GM23338 (cell line): ENCODE measurements around the gene HORMAD2. TPM values are rescaled to one million over a fixed set of nuclear protein-coding genes. Genes with fewer than 3 reads are reported as not detected.
A peak's percentile ranks its signal among the peaks of the same experiment; 100 is the strongest.

ENCODE experiments used
- ATAC-seq: fragments of 200-7000 bp; cut with Tn5 transposase; 3 replicates; pipeline ENCODE4 v1.9.1; 2020
- DNase-seq: peaks from one replicate; pipeline ENCODE4 v3.0.0-alpha.2; 2015; ENCODE audit warnings: low spot score
- H2AFZ ChIP-seq: fragments of 200-600 bp; sonication (generic); 2 replicates; pipeline ENCODE4 v1.8.0; 2016; ENCODE audit warnings: antibody characterized with exemption, mild to moderate bottlenecking, moderate library complexity
- H3F3A ChIP-seq: fragments of 200-600 bp; sonication (generic); replicated peaks from 2 replicates; pipeline ENCODE4 v1.8.0; 2017; ENCODE audit warnings: antibody characterized with exemption, mixed run types, low read depth
- H3K27ac ChIP-seq: fragments of 200-600 bp; sonication (generic); 2 replicates; pipeline ENCODE4 v1.6.1; 2016; ENCODE audit warnings: low read depth
- H3K27me3 ChIP-seq: fragments of 200-600 bp; sonication (generic); 2 replicates; pipeline ENCODE4 v1.8.0; 2016; ENCODE audit warnings: mild to moderate bottlenecking, mixed run types, moderate library complexity; ENCODE audit not compliant: insufficient read depth
- H3K36me3 ChIP-seq: fragments of 200-600 bp; sonication (generic); 2 replicates; pipeline ENCODE4 v1.8.0; 2016; ENCODE audit warnings: mild to moderate bottlenecking; ENCODE audit not compliant: insufficient read depth
- H3K4me1 ChIP-seq: fragments of 200-600 bp; sonication (generic); 2 replicates; pipeline ENCODE4 v1.8.0; 2016; ENCODE audit warnings: mild to moderate bottlenecking, moderate library complexity; ENCODE audit not compliant: insufficient read depth
- H3K4me2 ChIP-seq: fragments of 200-600 bp; sonication (generic); 2 replicates; pipeline ENCODE4 v1.7.1; 2017; ENCODE audit warnings: mixed run types
- H3K4me3 ChIP-seq: fragments of 200-600 bp; sonication (generic); 2 replicates; pipeline ENCODE4 v1.6.1; 2016; ENCODE audit warnings: mixed run types
- H3K79me2 ChIP-seq: fragments of 200-600 bp; sonication (generic); replicated peaks from 2 replicates; pipeline ENCODE4 v1.8.0; 2017; ENCODE audit warnings: mild to moderate bottlenecking; ENCODE audit not compliant: insufficient read depth
- H3K9me2 ChIP-seq: fragments of 200-600 bp; sonication (generic); 2 replicates; pipeline ENCODE4 v1.8.0; 2017; ENCODE audit not compliant: insufficient read depth
- H4K20me1 ChIP-seq: fragments of 200-600 bp; sonication (generic); replicated peaks from 2 replicates; pipeline ENCODE4 v1.8.0; 2017; ENCODE audit warnings: mild to moderate bottlenecking; ENCODE audit not compliant: insufficient read depth
- H3K27ac Mint-ChIP-seq: 2 replicates; pipeline ENCODE4 v1.8.0; 2020; ENCODE audit warnings: inconsistent platforms, mild to moderate bottlenecking, moderate library complexity, mixed read lengths
- H3K27me3 Mint-ChIP-seq: 3 replicates; pipeline ENCODE4 v1.8.0; 2022; ENCODE audit warnings: low read depth, mild to moderate bottlenecking, moderate library complexity, mixed read lengths, inconsistent platforms; ENCODE audit not compliant: insufficient read depth, poor library complexity
- H3K36me3 Mint-ChIP-seq: 3 replicates; pipeline ENCODE4 v1.8.0; 2021; ENCODE audit warnings: low read depth, mild to moderate bottlenecking, inconsistent platforms, moderate library complexity, mixed read lengths
- H3K4me1 Mint-ChIP-seq: 3 replicates; pipeline ENCODE4 v1.8.0; 2020; ENCODE audit warnings: mild to moderate bottlenecking, inconsistent platforms, mixed read lengths
- H3K4me3 Mint-ChIP-seq: 3 replicates; pipeline ENCODE4 v1.8.0; 2021; ENCODE audit warnings: moderate library complexity, mild to moderate bottlenecking, inconsistent platforms, mixed read lengths
- H3K9me3 Mint-ChIP-seq: 3 replicates; pipeline ENCODE4 v1.8.0; 2020; ENCODE audit warnings: moderate library complexity, mild to moderate bottlenecking, inconsistent platforms, mixed read lengths
- CTCF ChIP-seq, 2 experiments: fragments of 200-600 bp in 1 of 2; sonication (generic) in 1 of 2; conservative IDR thresholded peaks; 2 replicates each; pipeline versions ENCODE4 v1.5.1 to v1.6.1; 2016 to 2017; ENCODE audit warnings: antibody characterized with exemption in 2 of 2, low read depth in 2 of 2, mild to moderate bottlenecking in 2 of 2, moderate library complexity in 1 of 2
- ETS1 ChIP-seq: IDR thresholded peaks from 2 replicates; pipeline ENCODE4 v1.6.1; 2016; ENCODE audit warnings: antibody characterized with exemption
- EZH2 ChIP-seq: fragments of 200-600 bp; sonication (generic); IDR thresholded peaks from one replicate; pipeline ENCODE4 v1.8.0; 2017; ENCODE audit warnings: antibody characterized with exemption, mild to moderate bottlenecking, low read depth; ENCODE audit not compliant: unreplicated experiment
- EZH2phosphoT487 ChIP-seq: fragments of 200-600 bp; sonication (generic); IDR thresholded peaks from one replicate; pipeline ENCODE4 v1.8.1; 2018; ENCODE audit warnings: antibody characterized with exemption; ENCODE audit not compliant: unreplicated experiment
- POLR2AphosphoS5 ChIP-seq: IDR thresholded peaks from 2 replicates; pipeline ENCODE4 v1.6.1; 2016; ENCODE audit warnings: antibody characterized with exemption, low read depth
- STAT1 ChIP-seq: IDR thresholded peaks from one replicate; pipeline ENCODE4 v1.6.1; 2016; ENCODE audit warnings: antibody characterized with exemption; ENCODE audit not compliant: unreplicated experiment
- ZNF114 ChIP-seq: fragments of 250-450 bp; sonication (Bioruptor Pico); IDR thresholded peaks from 2 replicates; pipeline ENCODE4 v1.5.0; 2020; ENCODE audit warnings: mild to moderate bottlenecking, moderate library complexity
- ZNF331 ChIP-seq: fragments of 250-450 bp; sonication (Bioruptor Pico); IDR thresholded peaks from 2 replicates; pipeline ENCODE4 v1.5.0; 2020; ENCODE audit warnings: low read depth, mild to moderate bottlenecking, moderate library complexity
- polyA plus RNA-seq: library from polyadenylated mRNA; unstranded; fragments of >200 nt; fragmentation: Nextera tagmentation; extraction: Ambion mirVana; gene quantifications from 2 replicates; pipeline ENCODE4 v1.2.1, GENCODE V29; 2016
- total RNA-seq: library from RNA; depleted of rRNA; stranded (reverse); fragments of >200 nt; shearing (Covaris generic); gene quantifications from 2 replicates; pipeline ENCODE4 v1.2.3, GENCODE V29; 2014
- TF ChIP-seq, protein P1 (sequence below): IDR thresholded peaks from one replicate; pipeline ENCODE4 v1.6.1; 2018; ENCODE audit warnings: antibody characterized with exemption; ENCODE audit not compliant: unreplicated experiment
- TF ChIP-seq, protein P2 (sequence below): fragments of 250-450 bp; sonication (Bioruptor Pico); IDR thresholded peaks from 2 replicates; pipeline ENCODE4 v1.5.0; 2020; ENCODE audit warnings: mild to moderate bottlenecking, moderate library complexity

HORMAD2 gene
- total and polyA plus RNA-seq, 2 experiments from 2014 or later: 0.40 TPM; not detected in 1

DNA sequence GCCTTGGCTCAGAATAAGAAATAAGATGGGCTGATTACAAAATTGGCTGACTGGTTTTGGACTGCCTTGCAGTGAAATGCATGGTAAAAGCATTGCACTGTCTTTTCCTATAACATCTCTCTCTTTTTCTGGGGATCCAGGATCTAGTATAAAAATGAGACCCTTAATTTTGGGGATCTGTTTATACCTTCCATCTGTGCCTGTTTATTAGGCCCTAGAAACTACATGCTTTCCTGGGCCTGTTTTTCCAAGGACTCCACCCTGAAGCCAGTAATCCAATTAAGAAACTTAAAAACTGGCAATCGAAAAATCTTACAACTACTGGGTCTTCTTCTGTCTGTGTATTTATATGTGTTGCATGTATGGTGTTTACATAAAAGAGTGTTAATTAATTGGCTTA lies 14.5 kb downstream of the HORMAD2 start:
- H3K4me1 ChIP-seq: no peaks in the 10 kb centered on the region
- H3K27ac ChIP-seq: no peak overlapping the region
- H3K27me3 ChIP-seq: no peaks in the 10 kb centered on the region
- no peaks in the 10 kb centered on the region for H3F3A ChIP-seq
- Mint-ChIP-seq H3K36me3 (peaks cover 3% of the 10 kb centered on the region; the same call in 1 of the 3 replicates), H3K4me1 (no peaks in the 10 kb centered on the region), H3K9me3 (peaks cover 24% of the 10 kb centered on the region; the same call in 2 of the 3 replicates), H3K27ac (no peak overlapping the region), H3K4me3 (no peak overlapping the region), H3K27me3 (no peaks in the 10 kb centered on the region)
- H3K4me2 ChIP-seq: no peak overlapping the region
- no peaks in the 10 kb centered on the region for H3K9me2 ChIP-seq
- ATAC-seq: no peak
- no peak for TF ChIP-seq STAT1
- TF ChIP-seq ZNF114: no peak
- no peak for TF ChIP-seq EZH2
- TF ChIP-seq, protein P1, sequence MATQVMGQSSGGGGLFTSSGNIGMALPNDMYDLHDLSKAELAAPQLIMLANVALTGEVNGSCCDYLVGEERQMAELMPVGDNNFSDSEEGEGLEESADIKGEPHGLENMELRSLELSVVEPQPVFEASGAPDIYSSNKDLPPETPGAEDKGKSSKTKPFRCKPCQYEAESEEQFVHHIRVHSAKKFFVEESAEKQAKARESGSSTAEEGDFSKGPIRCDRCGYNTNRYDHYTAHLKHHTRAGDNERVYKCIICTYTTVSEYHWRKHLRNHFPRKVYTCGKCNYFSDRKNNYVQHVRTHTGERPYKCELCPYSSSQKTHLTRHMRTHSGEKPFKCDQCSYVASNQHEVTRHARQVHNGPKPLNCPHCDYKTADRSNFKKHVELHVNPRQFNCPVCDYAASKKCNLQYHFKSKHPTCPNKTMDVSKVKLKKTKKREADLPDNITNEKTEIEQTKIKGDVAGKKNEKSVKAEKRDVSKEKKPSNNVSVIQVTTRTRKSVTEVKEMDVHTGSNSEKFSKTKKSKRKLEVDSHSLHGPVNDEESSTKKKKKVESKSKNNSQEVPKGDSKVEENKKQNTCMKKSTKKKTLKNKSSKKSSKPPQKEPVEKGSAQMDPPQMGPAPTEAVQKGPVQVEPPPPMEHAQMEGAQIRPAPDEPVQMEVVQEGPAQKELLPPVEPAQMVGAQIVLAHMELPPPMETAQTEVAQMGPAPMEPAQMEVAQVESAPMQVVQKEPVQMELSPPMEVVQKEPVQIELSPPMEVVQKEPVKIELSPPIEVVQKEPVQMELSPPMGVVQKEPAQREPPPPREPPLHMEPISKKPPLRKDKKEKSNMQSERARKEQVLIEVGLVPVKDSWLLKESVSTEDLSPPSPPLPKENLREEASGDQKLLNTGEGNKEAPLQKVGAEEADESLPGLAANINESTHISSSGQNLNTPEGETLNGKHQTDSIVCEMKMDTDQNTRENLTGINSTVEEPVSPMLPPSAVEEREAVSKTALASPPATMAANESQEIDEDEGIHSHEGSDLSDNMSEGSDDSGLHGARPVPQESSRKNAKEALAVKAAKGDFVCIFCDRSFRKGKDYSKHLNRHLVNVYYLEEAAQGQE: no peak
- TF ChIP-seq, protein P2, sequence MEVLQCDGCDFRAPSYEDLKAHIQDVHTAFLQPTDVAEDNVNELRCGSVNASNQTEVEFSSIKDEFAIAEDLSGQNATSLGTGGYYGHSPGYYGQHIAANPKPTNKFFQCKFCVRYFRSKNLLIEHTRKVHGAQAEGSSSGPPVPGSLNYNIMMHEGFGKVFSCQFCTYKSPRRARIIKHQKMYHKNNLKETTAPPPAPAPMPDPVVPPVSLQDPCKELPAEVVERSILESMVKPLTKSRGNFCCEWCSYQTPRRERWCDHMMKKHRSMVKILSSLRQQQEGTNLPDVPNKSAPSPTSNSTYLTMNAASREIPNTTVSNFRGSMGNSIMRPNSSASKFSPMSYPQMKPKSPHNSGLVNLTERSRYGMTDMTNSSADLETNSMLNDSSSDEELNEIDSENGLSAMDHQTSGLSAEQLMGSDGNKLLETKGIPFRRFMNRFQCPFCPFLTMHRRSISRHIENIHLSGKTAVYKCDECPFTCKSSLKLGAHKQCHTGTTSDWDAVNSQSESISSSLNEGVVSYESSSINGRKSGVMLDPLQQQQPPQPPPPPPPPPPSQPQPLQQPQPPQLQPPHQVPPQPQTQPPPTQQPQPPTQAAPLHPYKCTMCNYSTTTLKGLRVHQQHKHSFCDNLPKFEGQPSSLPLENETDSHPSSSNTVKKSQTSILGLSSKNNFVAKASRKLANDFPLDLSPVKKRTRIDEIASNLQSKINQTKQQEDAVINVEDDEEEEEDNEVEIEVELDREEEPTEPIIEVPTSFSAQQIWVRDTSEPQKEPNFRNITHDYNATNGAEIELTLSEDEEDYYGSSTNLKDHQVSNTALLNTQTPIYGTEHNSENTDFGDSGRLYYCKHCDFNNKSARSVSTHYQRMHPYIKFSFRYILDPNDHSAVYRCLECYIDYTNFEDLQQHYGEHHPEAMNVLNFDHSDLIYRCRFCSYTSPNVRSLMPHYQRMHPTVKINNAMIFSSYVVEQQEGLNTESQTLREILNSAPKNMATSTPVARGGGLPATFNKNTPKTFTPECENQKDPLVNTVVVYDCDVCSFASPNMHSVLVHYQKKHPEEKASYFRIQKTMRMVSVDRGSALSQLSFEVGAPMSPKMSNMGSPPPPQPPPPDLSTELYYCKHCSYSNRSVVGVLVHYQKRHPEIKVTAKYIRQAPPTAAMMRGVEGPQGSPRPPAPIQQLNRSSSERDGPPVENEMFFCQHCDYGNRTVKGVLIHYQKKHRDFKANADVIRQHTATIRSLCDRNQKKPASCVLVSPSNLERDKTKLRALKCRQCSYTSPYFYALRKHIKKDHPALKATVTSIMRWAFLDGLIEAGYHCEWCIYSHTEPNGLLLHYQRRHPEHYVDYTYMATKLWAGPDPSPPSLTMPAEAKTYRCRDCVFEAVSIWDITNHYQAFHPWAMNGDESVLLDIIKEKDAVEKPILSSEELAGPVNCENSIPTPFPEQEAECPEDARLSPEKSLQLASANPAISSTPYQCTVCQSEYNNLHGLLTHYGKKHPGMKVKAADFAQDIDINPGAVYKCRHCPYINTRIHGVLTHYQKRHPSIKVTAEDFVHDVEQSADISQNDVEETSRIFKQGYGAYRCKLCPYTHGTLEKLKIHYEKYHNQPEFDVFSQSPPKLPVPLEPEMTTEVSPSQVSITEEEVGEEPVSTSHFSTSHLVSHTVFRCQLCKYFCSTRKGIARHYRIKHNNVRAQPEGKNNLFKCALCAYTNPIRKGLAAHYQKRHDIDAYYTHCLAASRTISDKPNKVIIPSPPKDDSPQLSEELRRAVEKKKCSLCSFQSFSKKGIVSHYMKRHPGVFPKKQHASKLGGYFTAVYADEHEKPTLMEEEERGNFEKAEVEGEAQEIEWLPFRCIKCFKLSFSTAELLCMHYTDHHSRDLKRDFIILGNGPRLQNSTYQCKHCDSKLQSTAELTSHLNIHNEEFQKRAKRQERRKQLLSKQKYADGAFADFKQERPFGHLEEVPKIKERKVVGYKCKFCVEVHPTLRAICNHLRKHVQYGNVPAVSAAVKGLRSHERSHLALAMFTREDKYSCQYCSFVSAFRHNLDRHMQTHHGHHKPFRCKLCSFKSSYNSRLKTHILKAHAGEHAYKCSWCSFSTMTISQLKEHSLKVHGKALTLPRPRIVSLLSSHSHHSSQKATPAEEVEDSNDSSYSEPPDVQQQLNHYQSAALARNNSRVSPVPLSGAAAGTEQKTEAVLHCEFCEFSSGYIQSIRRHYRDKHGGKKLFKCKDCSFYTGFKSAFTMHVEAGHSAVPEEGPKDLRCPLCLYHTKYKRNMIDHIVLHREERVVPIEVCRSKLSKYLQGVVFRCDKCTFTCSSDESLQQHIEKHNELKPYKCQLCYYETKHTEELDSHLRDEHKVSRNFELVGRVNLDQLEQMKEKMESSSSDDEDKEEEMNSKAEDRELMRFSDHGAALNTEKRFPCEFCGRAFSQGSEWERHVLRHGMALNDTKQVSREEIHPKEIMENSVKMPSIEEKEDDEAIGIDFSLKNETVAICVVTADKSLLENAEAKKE (CRISPR knock-in tag): no peak
- TF ChIP-seq POLR2AphosphoS5: no peak
- TF ChIP-seq ETS1: no peak
- no peak for TF ChIP-seq CTCF (conservative IDR thresholded peaks at IDR 0.05; ENCODE audit: low read depth in 2 of 2)
- no peak for TF ChIP-seq ZNF331 (CRISPR knock-in tag)
- no peak for TF ChIP-seq EZH2phosphoT487
- DNase-seq: peak; percentile 23
- H3K4me3 ChIP-seq: no peak overlapping the region
- no peak overlapping the region for H2AFZ ChIP-seq
- H3K36me3 ChIP-seq: peaks cover 15% of the 10 kb centered on the region
- H4K20me1 ChIP-seq: no peaks in the 10 kb centered on the region
- no peaks in the 10 kb centered on the region for H3K79me2 ChIP-seq
